AG09319 (cell line): ENCODE measurements around the gene DUOX1.

Experiments used
- DNase-seq: peaks from one replicate; pipeline ENCODE4 v3.0.0-alpha.2; 2010; ENCODE audit warnings: low read depth; ENCODE audit errors: extremely low read depth
- TF ChIP-seq, protein P1 (sequence below): IDR thresholded peaks from 2 replicates; pipeline ENCODE4 v1.5.1; 2011; ENCODE audit warnings: low read depth, mild to moderate bottlenecking, inconsistent platforms, low read length, moderate library complexity

DUOX1 gene

DNA sequence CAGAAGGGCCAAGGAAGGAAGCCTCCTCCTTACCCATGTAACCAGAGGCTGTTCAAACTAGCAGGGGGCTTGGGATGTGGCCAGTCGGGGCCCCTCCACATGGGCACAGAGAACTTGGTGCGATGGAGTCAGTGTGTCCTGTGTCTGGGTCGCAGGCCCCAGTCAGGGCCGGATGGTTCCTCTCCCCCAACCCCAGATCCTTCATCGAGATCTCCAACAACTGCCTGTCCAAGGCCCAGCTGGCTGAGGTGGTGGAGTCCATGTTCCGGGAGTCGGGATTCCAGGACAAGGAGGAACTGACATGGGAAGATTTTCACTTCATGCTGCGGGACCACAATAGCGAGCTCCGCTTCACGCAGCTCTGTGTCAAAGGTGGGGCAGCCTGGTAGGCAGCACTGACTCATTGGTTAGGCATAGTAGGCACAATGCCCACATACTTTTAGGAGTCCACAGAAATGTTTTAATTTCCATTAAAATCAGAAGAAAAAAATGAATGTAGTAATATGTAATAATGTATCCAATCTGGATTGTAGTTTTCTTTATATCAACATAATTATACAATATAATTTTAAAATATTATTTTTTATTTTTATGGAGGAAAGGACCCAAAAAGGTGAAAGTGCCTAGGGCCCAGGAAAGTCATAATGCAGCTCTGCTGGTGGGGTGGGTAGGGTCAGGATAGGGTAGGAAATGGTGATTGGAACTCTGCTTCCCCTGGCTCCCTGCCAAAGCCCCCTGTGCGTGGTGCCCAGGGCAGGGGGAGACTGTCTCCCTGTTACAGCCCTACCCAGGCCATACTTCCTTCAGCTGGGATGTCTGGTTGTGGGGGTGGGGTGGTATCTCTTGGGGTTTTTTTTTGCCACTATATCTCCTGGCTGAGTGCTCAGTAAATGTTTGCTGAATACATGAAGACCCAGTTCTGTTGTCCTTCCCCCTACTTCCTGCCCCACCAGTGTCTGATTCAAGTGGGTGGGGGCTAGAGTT, 18.6 kb downstream of the DUOX1 start:
- no peak for DNase-seq
- TF ChIP-seq, protein P1, sequence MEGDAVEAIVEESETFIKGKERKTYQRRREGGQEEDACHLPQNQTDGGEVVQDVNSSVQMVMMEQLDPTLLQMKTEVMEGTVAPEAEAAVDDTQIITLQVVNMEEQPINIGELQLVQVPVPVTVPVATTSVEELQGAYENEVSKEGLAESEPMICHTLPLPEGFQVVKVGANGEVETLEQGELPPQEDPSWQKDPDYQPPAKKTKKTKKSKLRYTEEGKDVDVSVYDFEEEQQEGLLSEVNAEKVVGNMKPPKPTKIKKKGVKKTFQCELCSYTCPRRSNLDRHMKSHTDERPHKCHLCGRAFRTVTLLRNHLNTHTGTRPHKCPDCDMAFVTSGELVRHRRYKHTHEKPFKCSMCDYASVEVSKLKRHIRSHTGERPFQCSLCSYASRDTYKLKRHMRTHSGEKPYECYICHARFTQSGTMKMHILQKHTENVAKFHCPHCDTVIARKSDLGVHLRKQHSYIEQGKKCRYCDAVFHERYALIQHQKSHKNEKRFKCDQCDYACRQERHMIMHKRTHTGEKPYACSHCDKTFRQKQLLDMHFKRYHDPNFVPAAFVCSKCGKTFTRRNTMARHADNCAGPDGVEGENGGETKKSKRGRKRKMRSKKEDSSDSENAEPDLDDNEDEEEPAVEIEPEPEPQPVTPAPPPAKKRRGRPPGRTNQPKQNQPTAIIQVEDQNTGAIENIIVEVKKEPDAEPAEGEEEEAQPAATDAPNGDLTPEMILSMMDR, result no peak

DNA sequence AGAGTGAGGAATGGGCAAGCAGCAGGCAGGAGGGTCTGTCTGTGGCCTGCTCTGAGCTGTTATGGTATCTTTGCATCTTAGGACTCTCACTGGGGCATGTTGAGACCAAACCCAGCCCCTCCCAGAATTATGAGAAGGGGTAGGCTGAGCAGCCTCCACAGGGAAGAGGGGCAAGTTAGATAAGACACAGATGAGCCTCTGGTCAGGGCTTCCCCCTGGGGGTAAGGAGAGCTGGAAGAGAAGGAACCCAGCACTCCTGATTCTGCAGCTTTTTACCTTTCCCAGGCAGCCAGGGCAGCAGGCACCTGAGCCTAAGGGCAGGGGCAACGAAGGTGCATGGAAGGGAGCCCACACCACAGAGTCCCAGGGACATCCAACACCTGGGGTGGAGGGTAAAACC, 19.3 kb downstream of the DUOX1 start:
- no peak for DNase-seq
- TF ChIP-seq, protein P1, result no peak

DNA sequence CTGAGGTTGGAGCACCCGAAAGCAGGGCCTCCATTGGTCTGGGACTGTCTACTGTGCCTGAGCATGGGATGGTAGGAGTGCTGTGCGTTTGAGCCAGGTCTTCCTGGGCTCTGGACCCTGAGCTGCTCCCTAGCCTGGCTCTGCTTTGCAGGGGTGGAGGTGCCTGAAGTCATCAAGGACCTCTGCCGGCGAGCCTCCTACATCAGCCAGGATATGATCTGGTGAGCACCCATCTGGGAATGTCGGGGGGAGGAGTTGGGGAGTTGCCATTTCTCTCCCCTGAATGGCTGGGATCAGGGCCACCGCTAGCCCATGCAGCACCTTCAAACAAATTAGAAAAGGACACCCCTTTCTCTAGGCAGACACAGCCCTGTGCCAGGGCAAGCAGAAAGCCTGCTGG, 20.7 kb downstream of the DUOX1 start:
- TF ChIP-seq, protein P1, result no peak
- DNase-seq, result no peak

DNA sequence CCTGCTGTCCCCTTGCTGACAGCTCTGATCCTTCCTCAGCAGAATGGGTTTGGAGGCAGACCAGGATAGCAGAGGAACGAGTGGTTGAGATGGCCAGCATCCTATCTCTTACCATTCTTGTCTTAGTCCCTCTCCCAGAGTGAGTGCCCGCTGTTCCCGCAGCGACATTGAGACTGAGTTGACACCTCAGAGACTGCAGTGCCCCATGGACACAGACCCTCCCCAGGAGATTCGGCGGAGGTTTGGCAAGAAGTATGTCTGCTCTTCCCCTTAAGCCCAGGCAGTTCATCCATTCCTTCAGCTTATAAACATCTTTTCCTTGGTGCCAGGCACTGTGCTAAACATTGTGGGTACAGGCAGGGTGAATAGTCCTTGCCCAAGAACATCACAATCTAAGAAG, 21.2 kb downstream of the DUOX1 start:
- TF ChIP-seq, protein P1, result no peak

GRCh38 chr15:45151998-45152828, 22.4 kb downstream of the DUOX1 start:
- TF ChIP-seq, protein P1, result no peak
- DNase-seq, result no peak

More for the DNA sequence above, 21.2 kb downstream of the DUOX1 start:
- no peak for DNase-seq

DNA sequence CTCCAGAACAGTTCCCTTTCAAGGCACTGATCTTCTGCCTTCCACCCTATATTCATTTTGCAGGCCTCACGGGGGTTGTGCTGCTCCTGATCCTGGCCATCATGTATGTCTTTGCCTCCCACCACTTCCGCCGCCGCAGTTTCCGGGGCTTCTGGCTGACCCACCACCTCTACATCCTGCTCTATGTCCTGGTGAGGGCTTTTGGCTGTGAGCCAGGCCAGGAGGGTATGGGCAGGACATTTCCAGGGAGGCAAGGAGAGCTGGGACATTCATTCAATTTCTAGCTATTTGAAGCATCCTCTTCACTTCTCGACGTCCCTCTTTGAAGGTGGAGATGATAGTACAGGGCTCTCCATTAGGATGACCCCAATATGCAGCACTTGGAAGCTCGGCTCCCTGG, 25.9 kb downstream of the DUOX1 start:
- TF ChIP-seq, protein P1, result no peak
- no peak for DNase-seq
